K562 (cell line): ENCODE measurements around the gene CMTM5. TPM values are rescaled to one million over a fixed set of nuclear protein-coding genes. Genes with fewer than 3 reads are reported as not detected.

Experiments used
- ATAC-seq: fragments of 200-7000 bp; cut with Tn5 transposase; 3 replicates; pipeline ENCODE4 v1.9.1; 2020; ENCODE audit warnings: moderate library complexity
- BruUV-seq: library from RNA; stranded (reverse); fragments of 400-500 nt; replicated peaks from 2 replicates; lab custom pipeline; 2021; lab: Mats Ljungman, UMichigan
- CTCF ChIA-PET: fragments of 300-600 bp; formaldehyde crosslinking; extraction: SDS; loops from one replicate; lab custom pipeline; 2021; ENCODE audit warnings: low intra/inter-chr PET ratio; lab: Yijun Ruan, JAX
- POLR2A ChIA-PET: fragments of 300-600, 350-650 bp; sonication (Branson Sonifier 250); formaldehyde crosslinking; extraction: SDS; loops from one replicate; lab custom pipeline; 2021; ENCODE audit warnings: antibody characterized with exemption, inconsistent platforms; lab: Yijun Ruan, JAX
- DNase-seq, 4 experiments: peaks; one replicate each; pipeline versions ENCODE4 v3.0.0 to v3.0.0-alpha.2; 2011 to 2018; ENCODE audit warnings: low spot score in 3 of 4, mixed read lengths in 3 of 4; ENCODE audit errors: extremely low read depth in 1 of 4
- FAIRE-seq: peaks from 2 replicates; lab custom pipeline; 2011; peaks lifted over from hg19 to GRCh38; lab: Jason Lieb, UNC
- H2AFZ ChIP-seq: 2 replicates; pipeline ENCODE4 v1.6.0; 2011; ENCODE audit warnings: low read depth, low read length, control low read depth, inconsistent platforms
- H3K27ac ChIP-seq: fragments of 200-600 bp; 3 replicates; pipeline ENCODE4 v1.8.0; 2011; ENCODE audit warnings: low read depth, mild to moderate bottlenecking, control low read depth, inconsistent platforms, low read length, moderate library complexity, mixed read lengths; ENCODE audit errors: extremely low read depth
- H3K27me3 ChIP-seq, 2 experiments: fragments of 300-600 bp in 1 of 2; 2 replicates in 1 of 2; 3 replicates in 1 of 2; pipeline versions ENCODE4 v1.6.0 to v1.8.0; 2011; ENCODE audit warnings: inconsistent platforms in 2 of 2, low read length in 2 of 2, mild to moderate bottlenecking in 1 of 2, mixed read lengths in 1 of 2, moderate library complexity in 1 of 2; ENCODE audit not compliant: control insufficient read depth in 2 of 2, insufficient read depth in 2 of 2
- H3K36me3 ChIP-seq: fragments of 300-600 bp; 3 replicates; pipeline ENCODE4 v1.8.0; 2011; ENCODE audit warnings: mild to moderate bottlenecking, low read length, inconsistent platforms; ENCODE audit not compliant: control insufficient read depth, insufficient read depth
- H3K4me1 ChIP-seq, 2 experiments: fragments of 200-600 bp in 1 of 2; replicated peaks in 1 of 2; 2 replicates in 1 of 2; 3 replicates in 1 of 2; pipeline versions ENCODE4 v1.5.1 to v1.8.0; 2011; ENCODE audit warnings: inconsistent platforms in 2 of 2, low read length in 2 of 2, mild to moderate bottlenecking in 1 of 2, mixed read lengths in 1 of 2, moderate library complexity in 1 of 2; ENCODE audit not compliant: control insufficient read depth in 2 of 2, insufficient read depth in 2 of 2
- H3K4me2 ChIP-seq: 2 replicates; pipeline ENCODE4 v1.6.1; 2011; ENCODE audit warnings: low read length, control low read depth, inconsistent platforms, mixed read lengths; ENCODE audit not compliant: insufficient read depth
- H3K4me3 ChIP-seq: fragments of 200-600 bp; sonication (generic), shearing (Covaris generic); 2 replicates; pipeline ENCODE4 v1.5.1; 2016; ENCODE audit warnings: control low read depth, inconsistent platforms
- H3K79me2 ChIP-seq: fragments of 200-600 bp; 3 replicates; pipeline ENCODE4 v1.8.0; 2011; ENCODE audit warnings: low read length, inconsistent platforms; ENCODE audit not compliant: control insufficient read depth, insufficient read depth
- H3K9ac ChIP-seq, 2 experiments: 2 replicates each; pipeline versions ENCODE4 v1.6.0 to v1.6.1; 2011; ENCODE audit warnings: low read depth in 2 of 2, low read length in 2 of 2, control low read depth in 1 of 2, inconsistent platforms in 1 of 2, mild to moderate bottlenecking in 1 of 2, mixed read lengths in 1 of 2; ENCODE audit not compliant: insufficient read depth in 1 of 2
- H3K9me1 ChIP-seq: one replicate; pipeline ENCODE4 v1.6.0; 2011; ENCODE audit warnings: inconsistent platforms, mild to moderate bottlenecking, low read length, moderate library complexity; ENCODE audit not compliant: control insufficient read depth, insufficient read depth
- H3K9me3 ChIP-seq: replicated peaks from 2 replicates; pipeline ENCODE4 v1.5.1; 2011; ENCODE audit warnings: low read depth, low read length, inconsistent platforms; ENCODE audit not compliant: control insufficient read depth, insufficient read depth
- H4K20me1 ChIP-seq: replicated peaks from 2 replicates; pipeline ENCODE4 v1.6.1; 2011; ENCODE audit warnings: low read length, inconsistent platforms, mixed read lengths; ENCODE audit not compliant: control insufficient read depth, insufficient read depth
- COPS2 ChIP-seq: fragments of 450-650 bp; conservative IDR thresholded peaks from 2 replicates; pipeline ENCODE4 v1.6.1; 2016; ENCODE audit warnings: mild to moderate bottlenecking, moderate library complexity
- PURB ChIP-seq: sonication (generic); formaldehyde crosslinking; IDR thresholded peaks from 2 replicates; pipeline ENCODE4 v1.9.0; 2021; ENCODE audit warnings: low read depth, mild to moderate bottlenecking, missing genetic modification reagents
- RBFOX2 ChIP-seq: fragments of 200-400 bp; formaldehyde crosslinking; IDR thresholded peaks from 2 replicates; pipeline ENCODE4 v1.6.1; 2017; ENCODE audit warnings: low read depth, mild to moderate bottlenecking, low read length, moderate library complexity
- RBM15 ChIP-seq: fragments of 200-400 bp; formaldehyde crosslinking; IDR thresholded peaks from 2 replicates; pipeline ENCODE4 v1.6.1; 2018; ENCODE audit warnings: mild to moderate bottlenecking, low read length, moderate library complexity; ENCODE audit not compliant: insufficient read depth
- RBM17 ChIP-seq: fragments of 200-400 bp; formaldehyde crosslinking; IDR thresholded peaks from 2 replicates; pipeline ENCODE4 v1.6.1; 2017; ENCODE audit warnings: low read depth, mild to moderate bottlenecking, low read length, borderline replicate concordance
- SIRT6 ChIP-seq: IDR thresholded peaks from one replicate; pipeline ENCODE4 v1.6.1; 2012; ENCODE audit warnings: low read depth, mild to moderate bottlenecking, control low read depth, inconsistent platforms, low read length, moderate library complexity
- SMAD2 ChIP-seq: fragments of 150-350 bp; IDR thresholded peaks from 2 replicates; pipeline ENCODE4 v1.6.1; 2014; ENCODE audit warnings: low read depth, mild to moderate bottlenecking, low read length
- SRSF9 ChIP-seq: fragments of 200-400 bp; formaldehyde crosslinking; IDR thresholded peaks from 2 replicates; pipeline ENCODE4 v1.6.1; 2017; ENCODE audit warnings: low read depth, low read length, borderline replicate concordance
- TAF1 ChIP-seq: IDR thresholded peaks from 2 replicates; pipeline ENCODE4 v1.6.1; 2011; ENCODE audit warnings: mild to moderate bottlenecking, low read length, moderate library complexity; ENCODE audit not compliant: insufficient read depth, control insufficient read depth, severe bottlenecking; ENCODE audit errors: extremely low read depth
- TFAM ChIP-seq: fragments of 250-450 bp; sonication (Bioruptor Pico); conservative IDR thresholded peaks from 2 replicates; pipeline ENCODE4 v1.5.0; 2021; ENCODE audit warnings: mild to moderate bottlenecking, moderate library complexity
- ZNF445 ChIP-seq: fragments of 250-450 bp; sonication (Bioruptor Pico); IDR thresholded peaks from 2 replicates; pipeline ENCODE4 v1.4.0; 2020; ENCODE audit warnings: low read depth, mild to moderate bottlenecking, moderate library complexity
- ZNF584 ChIP-seq: fragments of 200-800 bp; sonication (Bioruptor generic); IDR thresholded peaks from 2 replicates; pipeline ENCODE4 v1.6.1; 2016; ENCODE audit warnings: low read depth, mild to moderate bottlenecking, missing genetic modification characterization, missing compliant biosample characterization
- ZNF77 ChIP-seq: fragments of 250-450 bp; sonication (Bioruptor Pico); IDR thresholded peaks from 2 replicates; pipeline ENCODE4 v1.5.0; 2020
- WGBS: fragments of 100-300 bp; shearing (Covaris generic); methylation state at CpG from one replicate; pipeline ENCODE4 v1.1.6; 2016; ENCODE audit warnings: low coverage, mixed read lengths; ENCODE audit not compliant: insufficient coverage; ENCODE audit errors: missing lambda C conversion rate; 5-methylcytosine and 5-hydroxymethylcytosine counted together
- in situ Hi-C: fragments of 300-500 bp; cut with MboI; formaldehyde crosslinking; loops from 4 replicates; pipeline ENCODE4 v1.15.0; 2018; ENCODE audit warnings: inconsistent platforms, mixed read lengths
- intact Hi-C: fragments of 100-400 bp; cut with micrococcal nuclease; formaldehyde crosslinking; loops from 2 replicates; pipeline ENCODE4 v1.14.2; 2022
- polyA plus RNA-seq, 8 experiments: library from polyadenylated mRNA; depleted of rRNA in 4 of 8; stranded (reverse) in 5 of 8; unstranded in 3 of 8; fragments of >200 nt; fragmentation: Nextera tagmentation in 2 of 8; fragmentation: Illumina TruSeq in 1 of 8; extraction: Ambion mirVana in 2 of 8; extraction: Trizol in 1 of 8; gene quantifications; 2 replicates each; pipeline versions ENCODE4 v1.2.1 to v1.2.3, GENCODE V29; 2011 to 2014; ENCODE audit warnings: inconsistent platforms in 1 of 8, missing spikeins in 1 of 8
- total RNA-seq, 7 experiments: library from RNA; depleted of rRNA in 6 of 7; stranded (reverse); fragments of >200 nt in 6 of 7; fragmentation: Illumina TruSeq in 2 of 7; extraction: Trizol in 2 of 7; gene quantifications; 2 replicates each; pipeline versions ENCODE4 v1.2.1 to v1.2.3, GENCODE V29; 2011 to 2021; ENCODE audit warnings: low replicate concordance in 1 of 7

Gene CMTM5
- total and polyA plus RNA-seq, 9 of the 15 experiments (the other 6 are each of a cell fraction or from before 2014, with no cell fraction given): 0.21 TPM; not detected in 8

- POLR2A ChIA-PET: interaction anchor here (0.8 kb wide), 1 partner anchor 95 kb away, joined by 3 read pairs; no protein-coding TSS in a partner anchor
- no peak overlapping the region for H3K4me3 ChIP-seq
- FAIRE-seq (no peak), ATAC-seq (no peak), DNase-seq (no peak)
- H4K20me1 ChIP-seq: no peaks in the 10 kb centered on the region; the same call in 1 of the 2 replicates
- H3K4me2 ChIP-seq: no peak overlapping the region
- H3K27ac ChIP-seq: no peak overlapping the region
- H3K36me3 ChIP-seq: no peaks in the 10 kb centered on the region
- no peak overlapping the region for H3K9ac ChIP-seq
- no peaks in the 10 kb centered on the region for H3K9me1 ChIP-seq
- WGBS: 15% methylated on average over 5 of the region's 14 CpGs
- TF ChIP-seq RBM17 (no peak), TAF1 (no peak), PURB (no peak), RBFOX2 (no peak), RBM15 (no peak), SMAD2 (no peak), TFAM (CRISPR knock-in tag) (no peak), ZNF445 (CRISPR knock-in tag) (no peak), ZNF77 (CRISPR knock-in tag) (no peak), COPS2 (no peak), SRSF9 (no peak), SIRT6 (no peak), ZNF584 (no peak)
- BruUV-seq: no TSS peak
- no peaks in the 10 kb centered on the region for H3K9me3 ChIP-seq
- intact Hi-C loops: no loop called here
- CTCF ChIA-PET: interaction anchor here (2.5 kb wide), 1 partner anchor 50 kb away, joined by 16 read pairs; no protein-coding TSS in a partner anchor
- H3K4me1 ChIP-seq: peaks cover 0 to 14% of the 10 kb centered on the region in 2 experiments; a peak in 2 of 5 replicates
- no peaks in the 10 kb centered on the region for H3K79me2 ChIP-seq
- in situ Hi-C loops: no loop called here
- H2AFZ ChIP-seq: no peak overlapping the region
- peaks cover 2 to 58% of the 10 kb centered on the region in 2 experiments; a peak in 4 of 5 replicates for H3K27me3 ChIP-seq
Measured at GRCh38 chr14:23377573-23378563, 1.0 kb downstream of the CMTM5 start.
